ENCODE data around the gene TCP11L2.

DNA sequence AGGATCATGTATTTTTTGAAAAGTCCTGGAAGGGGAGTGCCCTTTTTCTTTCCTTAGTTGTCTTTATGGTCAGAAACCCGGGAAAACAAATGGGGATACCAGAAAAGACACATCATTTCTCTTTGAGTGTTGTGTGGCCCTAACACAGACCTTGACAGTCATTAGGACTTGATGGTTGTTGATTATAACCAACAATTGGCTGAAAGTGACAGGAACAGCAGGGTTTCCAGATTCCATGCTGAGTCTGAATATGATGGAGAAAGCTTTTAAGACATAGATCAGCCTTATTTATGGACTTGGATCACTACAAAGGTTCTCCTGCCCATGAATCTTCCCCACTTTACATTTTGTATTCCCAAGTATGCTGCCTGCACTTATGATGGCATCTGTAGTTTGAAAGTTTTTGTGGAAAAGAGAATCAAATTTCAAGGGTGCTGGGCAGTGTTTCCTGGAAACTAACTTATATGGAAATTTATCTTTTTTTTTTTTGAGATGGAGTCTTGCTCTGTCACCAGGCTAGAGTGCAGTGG, 85.4 kb downstream of the TCP11L2 start:
- TF ChIP-seq, protein P1, sequence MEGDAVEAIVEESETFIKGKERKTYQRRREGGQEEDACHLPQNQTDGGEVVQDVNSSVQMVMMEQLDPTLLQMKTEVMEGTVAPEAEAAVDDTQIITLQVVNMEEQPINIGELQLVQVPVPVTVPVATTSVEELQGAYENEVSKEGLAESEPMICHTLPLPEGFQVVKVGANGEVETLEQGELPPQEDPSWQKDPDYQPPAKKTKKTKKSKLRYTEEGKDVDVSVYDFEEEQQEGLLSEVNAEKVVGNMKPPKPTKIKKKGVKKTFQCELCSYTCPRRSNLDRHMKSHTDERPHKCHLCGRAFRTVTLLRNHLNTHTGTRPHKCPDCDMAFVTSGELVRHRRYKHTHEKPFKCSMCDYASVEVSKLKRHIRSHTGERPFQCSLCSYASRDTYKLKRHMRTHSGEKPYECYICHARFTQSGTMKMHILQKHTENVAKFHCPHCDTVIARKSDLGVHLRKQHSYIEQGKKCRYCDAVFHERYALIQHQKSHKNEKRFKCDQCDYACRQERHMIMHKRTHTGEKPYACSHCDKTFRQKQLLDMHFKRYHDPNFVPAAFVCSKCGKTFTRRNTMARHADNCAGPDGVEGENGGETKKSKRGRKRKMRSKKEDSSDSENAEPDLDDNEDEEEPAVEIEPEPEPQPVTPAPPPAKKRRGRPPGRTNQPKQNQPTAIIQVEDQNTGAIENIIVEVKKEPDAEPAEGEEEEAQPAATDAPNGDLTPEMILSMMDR (IDR thresholded peaks at IDR 0.05; ENCODE audit: insufficient read depth, low read depth, low read length) = no peak
- no peak for TF ChIP-seq EZH2 (IDR thresholded peaks at IDR 0.05; ENCODE audit: insufficient read depth, low read length)

Data from astrocyte (in vitro differentiated cells and primary cell).